Caki2 (cell line): ENCODE measurements around the gene PPM1J. TPM values are rescaled to one million over a fixed set of nuclear protein-coding genes. Genes with fewer than 3 reads are reported as not detected.

ENCODE experiments used
- DNase-seq: peaks from one replicate; pipeline ENCODE4 v3.0.0-alpha.2; 2015; ENCODE audit warnings: low read depth
- in situ Hi-C: cut with HindIII; loops from 2 replicates; pipeline ENCODE4 v1.10.0; 2016; ENCODE audit warnings: low sequenced_read_pairs, low pct_unique_long_range_greater_than_20kb, mixed read lengths
- total RNA-seq: library from RNA; depleted of rRNA; stranded (reverse); fragments of >200 nt; shearing (Covaris generic); gene quantifications from 2 replicates; pipeline ENCODE4 v1.2.3, GENCODE V29; 2014; ENCODE audit warnings: low replicate concordance

Gene PPM1J
- total RNA-seq, 1 experiment from 2014 or later: 0.57 TPM

- no peak for DNase-seq
- in situ Hi-C loops: no loop called here
Observed at GRCh38 chr1:112695276-112695675, 19.9 kb downstream of the PPM1J start.

- in situ Hi-C loops: no loop called here
- no peak for DNase-seq
Observed at GRCh38 chr1:112694363-112694929, 20.7 kb downstream of the PPM1J start.

- in situ Hi-C loops: no loop called here
Observed at GRCh38 chr1:112693821-112694220, 21.3 kb downstream of the PPM1J start.

GRCh38 chr1:112692681-112693080, 22.5 kb downstream of the PPM1J start:
- in situ Hi-C loops: no loop called here
- no peak for DNase-seq

More at GRCh38 chr1:112693821-112694220, 21.3 kb downstream of the PPM1J start:
- no peak for DNase-seq

- in situ Hi-C loops: no loop called here
- no peak for DNase-seq
Observed at GRCh38 chr1:112689842-112690237, 25.3 kb downstream of the PPM1J start.

- in situ Hi-C loops: no loop called here
- no peak for DNase-seq
Observed at GRCh38 chr1:112689196-112689841, 25.8 kb downstream of the PPM1J start.

GRCh38 chr1:112688781-112689193, 26.3 kb downstream of the PPM1J start:
- DNase-seq: no peak
- in situ Hi-C loops: no loop called here

- in situ Hi-C loops: no loop called here
- no peak for DNase-seq
Observed at GRCh38 chr1:112687785-112688496, 27.2 kb downstream of the PPM1J start.

- in situ Hi-C loops: no loop called here
- DNase-seq: no peak
Observed at GRCh38 chr1:112687361-112687760, 27.8 kb downstream of the PPM1J start.

GRCh38 chr1:112686835-112687234, 28.3 kb downstream of the PPM1J start:
- DNase-seq: no peak
- in situ Hi-C loops: no loop called here

- in situ Hi-C loops: no loop called here
- no peak for DNase-seq
Observed at GRCh38 chr1:112686417-112686816, 28.7 kb downstream of the PPM1J start.

GRCh38 chr1:112685913-112686312, 29.2 kb downstream of the PPM1J start:
- in situ Hi-C loops: no loop called here
- no peak for DNase-seq

- no peak for DNase-seq
- in situ Hi-C loops: no loop called here
Observed at GRCh38 chr1:112678605-112679004, 36.5 kb downstream of the PPM1J start.

- no peak for DNase-seq
- in situ Hi-C loops: no loop called here
Observed at GRCh38 chr1:112677501-112677900, 37.6 kb downstream of the PPM1J start.

GRCh38 chr1:112676543-112676942, 38.6 kb downstream of the PPM1J start:
- in situ Hi-C loops: no loop called here
- no peak for DNase-seq

GRCh38 chr1:112675728-112676381, 39.3 kb downstream of the PPM1J start:
- in situ Hi-C loops: no loop called here
- DNase-seq: no peak

GRCh38 chr1:112674986-112675727, 40.0 kb downstream of the PPM1J start:
- in situ Hi-C loops: no loop called here
- DNase-seq: no peak

GRCh38 chr1:112674440-112674985, 40.6 kb downstream of the PPM1J start, which contains the start of gene MOV10:
TSS of gene MOV10 (plus strand) at chr1:112674659. CDS start at chr1:112674913, 254 bp downstream.
- in situ Hi-C loops: no loop called here

More at GRCh38 chr1:112674440-112674985, 40.6 kb downstream of the PPM1J start, which contains the start of gene MOV10:
- peak; percentile 74 for DNase-seq
